ENCODE results near the gene CMTM6.

GRCh38 chr3:32484436-32484835 lies 18.2 kb downstream of the CMTM6 start:
- TF ChIP-seq CTCF (IDR thresholded peaks at IDR 0.05) = no peak
- TF ChIP-seq POLR2AphosphoS5 (IDR thresholded peaks at IDR 0.05) = peak in 1 of 2 donors; percentile 53

Data from upper lobe of left lung (tissue), 4 donors.